GM19324 (cell line): ENCODE data around the gene CFD.
"Not testable (repeated sequence)": the region's sequence is repeated elsewhere in the genome, so short reads cannot be mapped to it uniquely, and the experiment has no call there.

Source experiments
- ATAC-seq: cut with Tn5 transposase; IDR thresholded peaks from one replicate; pipeline ENCODE4 v1.9.1; 2021; ENCODE audit warnings: mild to moderate bottlenecking, moderate library complexity; ENCODE audit not compliant: unreplicated experiment, low FRiP score

Gene CFD

GRCh38 chr19:858868-859843 lies at the start of gene CFD:
Gene CFD (plus strand): TSS chr19:859664. CDS start chr19:859690, 26 bp downstream.
- ATAC-seq = no peak

GRCh38 chr19:810077-810855 lies 49.2 kb upstream of the CFD start:
- no peak for ATAC-seq

GRCh38 chr19:810883-811489 lies 48.5 kb upstream of the CFD start:
- ATAC-seq = no peak

GRCh38 chr19:811506-812048 lies 47.9 kb upstream of the CFD start:
- ATAC-seq = no peak

- ATAC-seq = no peak
Measured at GRCh38 chr19:812049-812746, 47.3 kb upstream of the CFD start.

- no peak for ATAC-seq
Measured at GRCh38 chr19:812747-813218, 46.7 kb upstream of the CFD start.

- ATAC-seq = no peak
Measured at GRCh38 chr19:813219-814151, 46.0 kb upstream of the CFD start.

GRCh38 chr19:814152-815078 lies 45.0 kb upstream of the CFD start:
- no peak for ATAC-seq

GRCh38 chr19:815079-815774 lies 44.2 kb upstream of the CFD start:
- ATAC-seq = no peak

GRCh38 chr19:815775-816499 lies 43.5 kb upstream of the CFD start:
- no peak for ATAC-seq

GRCh38 chr19:816500-816857 lies 43.0 kb upstream of the CFD start:
- no peak for ATAC-seq

- ATAC-seq = not testable (repeated sequence)
Measured at GRCh38 chr19:820212-820611, 39.3 kb upstream of the CFD start.

- no peak for ATAC-seq
Measured at GRCh38 chr19:821231-821824, 38.1 kb upstream of the CFD start.

GRCh38 chr19:821825-822503 lies 37.5 kb upstream of the CFD start, which contains the start of gene PLPPR3:
Gene PLPPR3 (minus strand): TSS chr19:821955. CDS start chr19:821559, 396 bp downstream.
- ATAC-seq = no peak

GRCh38 chr19:823565-824121 lies 35.8 kb upstream of the CFD start:
- ATAC-seq = no peak
